ENCODE measurements around the gene LRP1. TPM values are rescaled to one million over a fixed set of nuclear protein-coding genes. Genes with fewer than 3 reads are reported as not detected.

The LRP1 gene
- total RNA-seq, 1 experiment from 2014 or later: 9.0 TPM

DNA sequence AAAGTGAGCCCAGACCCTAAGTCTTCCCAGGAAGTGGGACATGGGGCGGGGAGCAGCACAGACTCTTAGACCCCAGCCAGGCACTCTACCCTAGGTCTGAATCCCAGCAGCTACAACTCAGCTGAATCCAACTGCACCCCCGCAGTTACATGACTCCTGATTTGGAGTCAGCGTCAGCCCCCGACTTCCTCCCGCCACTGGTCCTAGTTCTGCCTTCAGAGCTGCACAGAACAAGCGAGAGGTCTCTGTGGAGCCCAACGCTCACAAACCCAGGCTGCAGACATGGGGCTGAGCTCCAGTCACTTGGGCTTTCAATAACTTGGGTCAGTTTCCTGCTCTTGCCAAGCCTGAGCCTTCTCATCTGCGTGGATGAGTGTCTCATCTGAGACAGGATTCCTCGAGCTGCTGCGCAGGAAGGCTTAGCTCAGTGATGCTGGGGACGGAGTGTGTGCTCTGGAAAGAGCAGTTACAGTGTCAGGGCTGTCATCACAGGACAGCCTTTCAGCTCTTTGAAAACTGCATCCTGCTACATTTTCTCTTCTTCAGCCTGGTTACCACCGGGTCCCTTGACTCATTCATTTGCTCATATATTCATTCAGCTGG is 57.7 kb downstream of the LRP1 start:
- CTCF ChIA-PET: interaction anchor here (0.8 to 1.0 kb wide), 2 partner anchors 10 to 12 kb away, joined by 3 to 4 read pairs; no protein-coding TSS in a partner anchor
- H3K27ac ChIP-seq (ENCODE audit: low read length): no peak overlapping the region
- in situ Hi-C loops (cut with HindIII; ENCODE audit: low pct_unique_long_range_greater_than_20kb, low sequenced_read_pairs): no loop called here

GRCh38 chr12:57187222-57188089 is 59.2 kb downstream of the LRP1 start:
- ATAC-seq (no peak), DNase-seq (ENCODE audit: low read depth, low spot score) (no peak)
- intact Hi-C loops (cut with micrococcal nuclease; ENCODE audit: unreplicated experiment) (no loop called here), in situ Hi-C loops (cut with HindIII; ENCODE audit: low pct_unique_long_range_greater_than_20kb, low sequenced_read_pairs) (no loop called here)
- ChIA-PET CTCF (interaction anchor here (0.5 kb wide), 2 partner anchors 56 to 60 kb away, joined by 3 to 5 read pairs; no protein-coding TSS in a partner anchor), POLR2A (no interaction called here)
- no TSS peak for BruUV-seq (replicated peaks)
- Histone ChIP-seq H3K27ac (ENCODE audit: low read length) (no peak overlapping the region), H3K36me3 (ENCODE audit: control insufficient read depth, insufficient read depth, low read length) (no peaks in the 10 kb centered on the region), H3K27me3 (ENCODE audit: control insufficient read depth, insufficient read depth, low read length) (no peaks in the 10 kb centered on the region), H3K9me3 (ENCODE audit: control insufficient read depth, insufficient read depth, low read depth, low read length) (no peaks in the 10 kb centered on the region), H3K4me1 (ENCODE audit: control insufficient read depth, insufficient read depth, low read length) (no peaks in the 10 kb centered on the region), H3K4me3 (ENCODE audit: low read depth in 2 of 2, low read length in 2 of 2) (no peak overlapping the region)
- TF ChIP-seq, protein P1, sequence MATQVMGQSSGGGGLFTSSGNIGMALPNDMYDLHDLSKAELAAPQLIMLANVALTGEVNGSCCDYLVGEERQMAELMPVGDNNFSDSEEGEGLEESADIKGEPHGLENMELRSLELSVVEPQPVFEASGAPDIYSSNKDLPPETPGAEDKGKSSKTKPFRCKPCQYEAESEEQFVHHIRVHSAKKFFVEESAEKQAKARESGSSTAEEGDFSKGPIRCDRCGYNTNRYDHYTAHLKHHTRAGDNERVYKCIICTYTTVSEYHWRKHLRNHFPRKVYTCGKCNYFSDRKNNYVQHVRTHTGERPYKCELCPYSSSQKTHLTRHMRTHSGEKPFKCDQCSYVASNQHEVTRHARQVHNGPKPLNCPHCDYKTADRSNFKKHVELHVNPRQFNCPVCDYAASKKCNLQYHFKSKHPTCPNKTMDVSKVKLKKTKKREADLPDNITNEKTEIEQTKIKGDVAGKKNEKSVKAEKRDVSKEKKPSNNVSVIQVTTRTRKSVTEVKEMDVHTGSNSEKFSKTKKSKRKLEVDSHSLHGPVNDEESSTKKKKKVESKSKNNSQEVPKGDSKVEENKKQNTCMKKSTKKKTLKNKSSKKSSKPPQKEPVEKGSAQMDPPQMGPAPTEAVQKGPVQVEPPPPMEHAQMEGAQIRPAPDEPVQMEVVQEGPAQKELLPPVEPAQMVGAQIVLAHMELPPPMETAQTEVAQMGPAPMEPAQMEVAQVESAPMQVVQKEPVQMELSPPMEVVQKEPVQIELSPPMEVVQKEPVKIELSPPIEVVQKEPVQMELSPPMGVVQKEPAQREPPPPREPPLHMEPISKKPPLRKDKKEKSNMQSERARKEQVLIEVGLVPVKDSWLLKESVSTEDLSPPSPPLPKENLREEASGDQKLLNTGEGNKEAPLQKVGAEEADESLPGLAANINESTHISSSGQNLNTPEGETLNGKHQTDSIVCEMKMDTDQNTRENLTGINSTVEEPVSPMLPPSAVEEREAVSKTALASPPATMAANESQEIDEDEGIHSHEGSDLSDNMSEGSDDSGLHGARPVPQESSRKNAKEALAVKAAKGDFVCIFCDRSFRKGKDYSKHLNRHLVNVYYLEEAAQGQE (IDR thresholded peaks at IDR 0.05; ENCODE audit: insufficient read depth in 1 of 2, low read depth in 2 of 2, low read length in 1 of 2): no peak
- TF ChIP-seq SIN3A (IDR thresholded peaks at IDR 0.05; ENCODE audit: borderline replicate concordance, insufficient read depth, low read depth, low read length): no peak

More for the DNA sequence above, 57.7 kb downstream of the LRP1 start:
- TF ChIP-seq TCF7L2 (IDR thresholded peaks at IDR 0.05; ENCODE audit: low read depth, low read length) (no peak), SIN3A (IDR thresholded peaks at IDR 0.05; ENCODE audit: borderline replicate concordance, insufficient read depth, low read depth, low read length) (no peak), CTCF (IDR thresholded peaks at IDR 0.05) (no peak), POLR2AphosphoS5 (IDR thresholded peaks at IDR 0.05; ENCODE audit: low read depth, low read length) (no peak)
- TF ChIP-seq, protein P1 (IDR thresholded peaks at IDR 0.05; ENCODE audit: insufficient read depth in 1 of 2, low read depth in 2 of 2, low read length in 1 of 2): no peak
- ATAC-seq (no peak), DNase-seq (ENCODE audit: low read depth, low spot score) (no peak)
- no peaks in the 10 kb centered on the region for H3K36me3 ChIP-seq (ENCODE audit: control insufficient read depth, insufficient read depth, low read length)
- BruUV-seq (replicated peaks): no TSS peak
- no peaks in the 10 kb centered on the region for H3K27me3 ChIP-seq (ENCODE audit: control insufficient read depth, insufficient read depth, low read length)
- H3K4me3 ChIP-seq (ENCODE audit: low read depth in 2 of 2, low read length in 2 of 2): no peak overlapping the region
- H3K9me3 ChIP-seq (ENCODE audit: control insufficient read depth, insufficient read depth, low read depth, low read length): no peaks in the 10 kb centered on the region
- H3K4me1 ChIP-seq (ENCODE audit: control insufficient read depth, insufficient read depth, low read length): no peaks in the 10 kb centered on the region
- intact Hi-C loops (cut with micrococcal nuclease; ENCODE audit: unreplicated experiment): no loop called here
- POLR2A ChIA-PET: no interaction called here
